ENCODE measurements around the gene OGG1. TPM values are rescaled to one million over a fixed set of nuclear protein-coding genes. Genes with fewer than 3 reads are reported as not detected.

OGG1 gene
- total and polyA plus RNA-seq, 12 donors = 5.2 to 15.1 (median 8.5) TPM

DNA sequence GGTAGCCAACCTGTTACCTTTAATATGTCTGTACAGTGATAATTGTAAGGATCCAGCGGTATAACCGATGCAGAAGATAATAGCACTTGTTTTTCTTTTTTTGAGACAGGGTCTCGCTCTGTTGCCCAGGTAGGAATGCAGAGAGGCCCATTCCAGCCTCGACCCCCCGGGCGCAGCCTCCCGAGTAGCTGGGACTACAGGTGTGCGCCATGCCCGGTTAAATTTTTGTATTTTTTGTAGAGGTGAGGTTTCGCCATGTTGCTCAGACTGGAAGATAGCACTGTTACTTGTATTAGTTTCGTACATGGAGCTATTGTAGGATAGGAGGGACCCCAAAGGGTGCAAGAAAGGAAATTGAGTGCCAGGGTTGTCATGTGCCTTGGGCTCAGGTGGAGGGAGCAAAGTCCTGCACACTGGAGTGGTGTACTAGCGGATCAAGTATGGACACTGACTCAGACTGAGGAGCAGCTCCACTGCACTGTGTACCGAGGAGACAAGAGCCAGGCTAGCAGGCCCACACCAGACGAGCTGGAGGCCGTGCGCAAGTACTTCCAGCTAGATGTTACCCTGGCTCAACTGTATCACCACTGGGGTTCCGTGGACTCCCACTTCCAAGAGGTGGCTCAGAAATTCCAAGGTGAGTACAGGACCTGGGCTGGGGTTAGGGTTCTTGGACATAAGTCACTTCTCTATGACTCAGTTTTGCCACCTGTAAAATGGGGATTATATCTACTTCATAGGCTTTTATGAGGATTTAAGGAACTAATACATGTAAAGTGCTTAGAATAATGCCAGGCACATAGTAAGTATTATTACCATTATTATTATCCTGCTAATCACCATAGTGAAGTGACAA is 1.0 kb downstream of the OGG1 start:
- intact Hi-C loops (cut with DNase I) = loop anchor here in 2 of 10 donors (5.0 kb wide), 1 partner anchor 42 kb away; the partner anchor contains the start of genes ARPC4 (in 2 of the 2) and TADA3 (in 2 of the 2)
- TF ChIP-seq, protein P1, sequence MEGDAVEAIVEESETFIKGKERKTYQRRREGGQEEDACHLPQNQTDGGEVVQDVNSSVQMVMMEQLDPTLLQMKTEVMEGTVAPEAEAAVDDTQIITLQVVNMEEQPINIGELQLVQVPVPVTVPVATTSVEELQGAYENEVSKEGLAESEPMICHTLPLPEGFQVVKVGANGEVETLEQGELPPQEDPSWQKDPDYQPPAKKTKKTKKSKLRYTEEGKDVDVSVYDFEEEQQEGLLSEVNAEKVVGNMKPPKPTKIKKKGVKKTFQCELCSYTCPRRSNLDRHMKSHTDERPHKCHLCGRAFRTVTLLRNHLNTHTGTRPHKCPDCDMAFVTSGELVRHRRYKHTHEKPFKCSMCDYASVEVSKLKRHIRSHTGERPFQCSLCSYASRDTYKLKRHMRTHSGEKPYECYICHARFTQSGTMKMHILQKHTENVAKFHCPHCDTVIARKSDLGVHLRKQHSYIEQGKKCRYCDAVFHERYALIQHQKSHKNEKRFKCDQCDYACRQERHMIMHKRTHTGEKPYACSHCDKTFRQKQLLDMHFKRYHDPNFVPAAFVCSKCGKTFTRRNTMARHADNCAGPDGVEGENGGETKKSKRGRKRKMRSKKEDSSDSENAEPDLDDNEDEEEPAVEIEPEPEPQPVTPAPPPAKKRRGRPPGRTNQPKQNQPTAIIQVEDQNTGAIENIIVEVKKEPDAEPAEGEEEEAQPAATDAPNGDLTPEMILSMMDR (IDR thresholded peaks at IDR 0.05) = no peak
- peak overlapping the region; percentile 70 to 95 (median 91) for H3K27ac ChIP-seq
- peaks cover 0 to 73% (median 30%) of the 10 kb centered on the region in 9 donors for H3K36me3 ChIP-seq
- WGBS, 2 donors = 46 to 49% methylated on average over 17 of the region's 17 CpGs
- ATAC-seq (no peak), DNase-seq (no peak)
- peaks cover 2 to 46% (median 37%) of the 10 kb centered on the region in 9 donors for H3K4me1 ChIP-seq
- no peaks in the 10 kb centered on the region for H3K27me3 ChIP-seq
- no peaks in the 10 kb centered on the region for H3K9me3 ChIP-seq
- peak overlapping the region; percentile 54 to 80 (median 66) for H3K4me3 ChIP-seq

DNA sequence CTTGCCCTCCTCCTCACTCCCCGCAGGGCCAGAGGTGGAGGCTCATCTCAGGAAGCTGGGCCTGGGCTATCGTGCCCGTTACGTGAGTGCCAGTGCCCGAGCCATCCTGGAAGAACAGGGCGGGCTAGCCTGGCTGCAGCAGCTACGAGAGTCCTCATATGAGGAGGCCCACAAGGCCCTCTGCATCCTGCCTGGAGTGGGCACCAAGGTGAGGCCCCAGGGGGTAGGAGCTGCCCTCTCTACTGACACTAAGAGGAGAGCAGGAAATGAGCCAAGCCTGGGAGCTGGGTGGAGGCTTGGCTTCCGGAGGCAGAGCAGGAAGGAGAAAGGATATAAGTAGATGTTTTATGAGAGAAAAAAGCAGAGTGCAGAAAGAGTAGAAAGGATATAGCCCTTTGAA is 4.9 kb downstream of the OGG1 start:
- TF ChIP-seq, protein P1 (IDR thresholded peaks at IDR 0.05) = no peak
- intact Hi-C loops (cut with DNase I) = loop anchor here in 2 of 10 donors (5.0 kb wide), 1 partner anchor 38 kb away; the partner anchor contains the start of genes ARPC4 (in 2 of the 2) and TADA3 (in 2 of the 2)
- Histone ChIP-seq H3K4me3 (no peak overlapping the region), H3K27me3 (no peaks in the 10 kb centered on the region), H3K27ac (peak overlapping the region in 7 of 10 donors; percentile 35 to 66 (median 42)), H3K36me3 (peaks cover 0 to 82% (median 39%) of the 10 kb centered on the region in 9 donors), H3K4me1 (peaks cover 2 to 36% (median 30%) of the 10 kb centered on the region in 9 donors), H3K9me3 (no peaks in the 10 kb centered on the region)
- WGBS, 2 donors = 60 to 63% methylated on average over 8 of the region's 8 CpGs
- no peak for ATAC-seq
- DNase-seq = no peak

DNA sequence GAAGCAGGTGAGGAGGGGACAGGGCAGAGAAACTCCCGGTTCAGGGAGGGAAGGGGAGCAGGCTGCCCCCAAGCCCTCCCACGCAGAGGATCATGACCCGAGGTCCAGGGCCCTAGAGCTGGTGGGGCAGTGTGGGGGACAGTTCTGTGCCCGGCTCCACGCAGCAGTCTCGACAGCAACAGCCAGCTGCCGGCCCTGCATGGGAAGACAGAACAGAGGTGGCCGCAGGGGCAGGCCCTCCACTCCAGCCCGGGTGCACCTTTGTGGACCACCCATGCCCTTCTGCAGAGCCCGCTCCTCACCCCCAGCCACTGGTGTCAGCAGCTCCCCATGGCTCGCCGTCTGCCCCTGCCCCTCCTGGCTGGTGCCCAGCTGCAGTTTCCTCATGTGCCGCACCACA is 7.7 kb downstream of the OGG1 start:
- Histone ChIP-seq H3K36me3 (peaks cover 0 to 96% (median 34%) of the 10 kb centered on the region in 9 donors), H3K4me1 (peaks cover 0 to 18% (median 12%) of the 10 kb centered on the region in 9 donors), H3K27me3 (no peaks in the 10 kb centered on the region), H3K9me3 (no peaks in the 10 kb centered on the region), H3K27ac (no peak overlapping the region), H3K4me3 (no peak overlapping the region)
- ATAC-seq (no peak), DNase-seq (no peak)
- intact Hi-C loops (cut with DNase I) = no loop called here
- TF ChIP-seq, protein P1 (IDR thresholded peaks at IDR 0.05) = no peak
- WGBS, 2 donors = 89 to 92% methylated on average over 13 of the region's 13 CpGs

DNA sequence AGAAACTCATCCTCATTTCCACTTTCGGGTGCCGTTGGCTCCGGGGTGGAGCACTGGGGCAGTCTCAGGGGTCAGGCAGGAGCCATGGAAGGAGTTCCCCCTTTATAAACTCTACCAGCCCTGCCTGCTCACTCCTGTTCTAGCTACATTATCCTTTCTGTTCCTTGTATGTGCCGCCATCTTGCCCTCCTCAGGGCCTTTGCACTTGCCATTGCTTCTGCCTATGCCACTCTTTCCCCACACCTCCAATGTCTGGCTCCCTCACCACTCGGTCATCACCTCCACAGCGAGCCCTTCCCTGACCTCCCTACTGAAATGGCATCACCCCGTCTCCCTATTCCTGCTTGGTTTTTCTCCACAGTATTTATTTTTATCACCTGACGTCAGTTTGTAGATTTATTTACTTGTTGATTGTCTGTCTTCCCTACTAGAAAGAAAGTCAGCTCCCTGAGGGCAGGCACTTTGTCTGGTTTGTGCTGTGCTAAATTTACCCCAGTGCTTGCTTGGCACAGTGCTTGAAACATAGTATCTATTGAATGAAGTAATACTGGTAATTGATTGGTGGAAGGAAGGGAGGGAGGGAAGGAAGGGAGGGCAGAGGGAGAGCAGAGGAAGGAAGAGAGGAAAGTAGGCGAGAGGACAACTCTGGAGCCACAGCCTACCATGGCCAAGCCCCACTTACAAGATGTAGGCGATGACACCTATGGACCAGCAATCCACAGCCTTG is 11.2 kb downstream of the OGG1 start:
- ATAC-seq (no peak), DNase-seq (no peak)
- H3K4me3 ChIP-seq = no peak overlapping the region
- peaks cover 0 to 94% (median 32%) of the 10 kb centered on the region in 9 donors for H3K36me3 ChIP-seq
- 97 to 98% methylated on average over 10 of the region's 10 CpGs for WGBS, 2 donors
- TF ChIP-seq, protein P1 (IDR thresholded peaks at IDR 0.05) = no peak
- no peak overlapping the region for H3K27ac ChIP-seq
- H3K27me3 ChIP-seq = no peaks in the 10 kb centered on the region
- no peaks in the 10 kb centered on the region for H3K4me1 ChIP-seq
- intact Hi-C loops (cut with DNase I) = no loop called here
- no peaks in the 10 kb centered on the region for H3K9me3 ChIP-seq
